ENCODE data around the gene LDB2.

GRCh38 chr4:16461362-16461761 is 437.1 kb downstream of the LDB2 start:
- no peak for TF ChIP-seq CTCF (IDR thresholded peaks at IDR 0.05)
- TF ChIP-seq EZH2 (IDR thresholded peaks at IDR 0.05; ENCODE audit: borderline replicate concordance, insufficient read depth, low read depth, low read length, poor library complexity, severe bottlenecking) = no peak
